ENCODE results near the gene INTS11. TPM values are rescaled to one million over a fixed set of nuclear protein-coding genes. Genes with fewer than 3 reads are reported as not detected.
A peak's percentile ranks its signal among the peaks of the same experiment; 100 is the strongest.

Gene INTS11
- total and polyA plus RNA-seq, 2 of the 8 experiments (the other 6 are each of a cell fraction or from before 2014, with no cell fraction given), result 113 to 243 TPM

GRCh38 chr1:1349256-1350012 lies 25.0 kb upstream of the INTS11 start, which contains the start of gene DVL1:
Gene DVL1 (minus strand): TSS chr1:1349418. CDS start chr1:1349065, 353 bp downstream.
- peak within 1 kb of the TSS; percentile 83; the same call in 1 of the 2 replicates for H3K27ac ChIP-seq (ENCODE audit: low read depth, low read length)
- H3K23me2 ChIP-seq (ENCODE audit: low read depth, low read length), result peaks cover 21% of the 10 kb centered on the region; the same call in 1 of the 2 replicates
- no peak within 1 kb of the TSS for H2BK120ac ChIP-seq (replicated peaks; ENCODE audit: low read depth, low read length)
- H3K79me2 ChIP-seq (ENCODE audit: control insufficient read depth in 1 of 2, insufficient read depth in 2 of 2, low read length in 2 of 2), result peaks cover 0 to 28% of the 10 kb centered on the region in 2 experiments; a peak in 3 of 4 replicates
- peaks cover 13 to 33% of the 10 kb centered on the region in 2 experiments for H4K20me1 ChIP-seq (replicated peaks in 1 of 2; ENCODE audit: control insufficient read depth in 1 of 2, insufficient read depth in 2 of 2, low read length in 2 of 2)
- peak within 1 kb of the TSS; percentile 49 for H4K5ac ChIP-seq (ENCODE audit: insufficient read length, low read depth, low read length)
- peak within 1 kb of the TSS; percentile 39 for H3K56ac ChIP-seq (replicated peaks; ENCODE audit: insufficient read length, low read depth, low read length)
- H3K4ac ChIP-seq (replicated peaks; ENCODE audit: insufficient read length, low read depth, low read length), result peak within 1 kb of the TSS; percentile 69
- peak within 1 kb of the TSS; percentile 7; the same call in 1 of the 2 replicates for H2BK5ac ChIP-seq (ENCODE audit: low read depth, low read length)
- peak within 1 kb of the TSS in 3 of 4 experiments; percentile 58 to 77 (median 63); a peak in 6 of 7 replicates for H3K9ac ChIP-seq (replicated peaks in 1 of 4; ENCODE audit: extremely low read depth in 1 of 4, low read depth in 3 of 4, low read length in 3 of 4)
- no peak within 1 kb of the TSS for H3K14ac ChIP-seq (ENCODE audit: insufficient read length)
- 0% methylated on average over 26 of the region's 122 CpGs; no CpG with 5 or more reads in 1 of the 2 experiments for WGBS, 2 experiments (ENCODE audit: extremely low coverage in 1 of 2, insufficient coverage in 1 of 2, insufficient read length in 1 of 2, insufficient replicate concordance in 2 of 2, low coverage in 1 of 2, low lambda C conversion rate in 2 of 2, missing lambda C conversion rate in 1 of 2)
- no peak within 1 kb of the TSS for H2BK12ac ChIP-seq (ENCODE audit: low read depth, low read length)
- peaks cover 17% of the 10 kb centered on the region for H3K79me1 ChIP-seq (ENCODE audit: low read depth, low read length)
- H2AFZ ChIP-seq (ENCODE audit: low read length), result no peak within 1 kb of the TSS
- H2AK5ac ChIP-seq (ENCODE audit: low read depth, low read length), result no peak within 1 kb of the TSS
- peak within 1 kb of the TSS; percentile 75 to 78 for H3K4me2 ChIP-seq (ENCODE audit: insufficient read depth in 1 of 2, low read depth in 2 of 2, low read length in 2 of 2)
- FAIRE-seq (no peak), DNase-seq (ENCODE audit: low read depth in 1 of 2, low spot score in 2 of 2) (peak in 1 of 2 experiments; percentile 85)
- no peak within 1 kb of the TSS for H2BK15ac ChIP-seq (ENCODE audit: low read length)
- ChIA-PET CTCF (ENCODE audit: partially characterized antibody) (interaction anchor here (1.0 to 2.1 kb wide), 5 partner anchors 13 to 51 kb away, joined by 3 to 15 read pairs (median 3); no protein-coding TSS in a partner anchor), POLR2A (ENCODE audit: partially characterized antibody) (interaction anchor here (1.7 to 2.3 kb wide), 3 partner anchors 15 to 89 kb away, joined by 3 to 13 read pairs (median 7); partner anchors contain the start of gene AURKAIP1)
- H3K36me3 ChIP-seq (ENCODE audit: control insufficient read depth in 2 of 4, insufficient read depth in 4 of 4, low read length in 3 of 4), result no peaks in the 10 kb centered on the region
- peak within 1 kb of the TSS; percentile 60 to 91 (median 79) for H3K4me3 ChIP-seq (ENCODE audit: extremely low read depth in 1 of 4, insufficient read depth in 2 of 4, low read depth in 3 of 4, low read length in 4 of 4)
- H4K8ac ChIP-seq (ENCODE audit: extremely low read depth, insufficient read depth, low read length), result peak within 1 kb of the TSS; percentile 89
- H3K27me3 ChIP-seq (replicated peaks in 1 of 4; ENCODE audit: control insufficient read depth in 3 of 4, extremely low read depth in 1 of 4, insufficient read depth in 3 of 4, low read length in 3 of 4), result peaks cover 0 to 6% (median 4%) of the 10 kb centered on the region in 4 experiments; a peak in 5 of 7 replicates
- peak within 1 kb of the TSS; percentile 48; the same call in 1 of the 2 replicates for H3K18ac ChIP-seq (ENCODE audit: extremely low read depth, low read length)
- H3K23ac ChIP-seq (ENCODE audit: insufficient read length), result no peak within 1 kb of the TSS
- peak within 1 kb of the TSS; percentile 81 for H4K91ac ChIP-seq (replicated peaks; ENCODE audit: insufficient read length, low read length)
- peaks cover 0 to 45% (median 33%) of the 10 kb centered on the region in 4 experiments; a peak in 6 of 7 replicates for H3K4me1 ChIP-seq (replicated peaks in 1 of 4; ENCODE audit: control insufficient read depth in 3 of 4, insufficient read depth in 4 of 4, low read length in 3 of 4)
- no peak within 1 kb of the TSS for H2BK20ac ChIP-seq (ENCODE audit: low read length)
- no peaks in the 10 kb centered on the region for H3K9me3 ChIP-seq (ENCODE audit: insufficient read depth in 2 of 2, low read depth in 1 of 2, low read length in 1 of 2)
- TF ChIP-seq YY1 (IDR thresholded peaks at IDR 0.05; ENCODE audit: low read depth, low read length) (no peak), ATF2 (IDR thresholded peaks at IDR 0.05; ENCODE audit: low read length) (no peak), KDM4A (IDR thresholded peaks at IDR 0.05; ENCODE audit: low read depth, low read length, severe bottlenecking) (peak; percentile 58), RAD21 (IDR thresholded peaks at IDR 0.05 in 1 of 2, conservative IDR thresholded peaks at IDR 0.05 in 1 of 2; ENCODE audit: low read depth in 2 of 2, low read length in 2 of 2) (peak; percentile 45 to 49; a peak in 3 of 4 replicates), ZNF274 (IDR thresholded peaks at IDR 0.05; ENCODE audit: borderline replicate concordance, extremely low read depth, low read length) (no peak), SP1 (IDR thresholded peaks at IDR 0.05; ENCODE audit: low read depth, low read length) (no peak), CREB1 (IDR thresholded peaks at IDR 0.05) (peak; percentile 82), PHF8 (conservative IDR thresholded peaks at IDR 0.05; ENCODE audit: low read depth, low read length) (peak; percentile 58), EGR1 (IDR thresholded peaks at IDR 0.05; ENCODE audit: borderline replicate concordance, low read depth, low read length) (0 out of 2 replicates have a peak, but pooled peaks have one; percentile 40)

Measured in H1 (cell line).